ENCODE data around the gene PSEN2. TPM values are rescaled to one million over a fixed set of nuclear protein-coding genes. Genes with fewer than 3 reads are reported as not detected.
"Not testable (repeated sequence)": the region's sequence is repeated elsewhere in the genome, so short reads cannot be mapped to it uniquely, and the experiment has no call there.

The PSEN2 gene
- total RNA-seq, 1 donor from 2014 or later, result 26.5 TPM

DNA sequence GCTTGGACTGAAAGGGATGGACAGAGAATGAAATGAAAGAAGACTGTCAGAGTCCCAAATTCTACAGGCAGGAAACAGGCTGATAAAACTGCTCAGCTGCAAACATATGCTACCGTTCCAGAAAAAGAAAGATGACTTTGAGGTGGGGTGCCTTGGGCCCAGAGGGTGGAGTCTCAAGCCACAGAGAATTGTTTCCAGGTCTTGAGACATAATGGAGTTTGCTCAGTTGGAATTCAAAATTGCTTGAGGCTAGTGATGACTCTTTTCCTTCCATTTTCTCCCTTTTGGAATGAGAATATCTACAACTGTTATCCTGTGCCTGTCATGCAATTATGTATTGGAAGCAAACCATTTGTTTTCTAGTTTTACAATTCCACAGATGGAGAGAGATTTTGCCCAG lies 23.6 kb upstream of the PSEN2 start:
- no peak for TF ChIP-seq CTCF (IDR thresholded peaks at IDR 0.05)
- Histone ChIP-seq H3K4me1 (no peaks in the 10 kb centered on the region), H3K9me3 (no peaks in the 10 kb centered on the region), H3K27me3 (no peaks in the 10 kb centered on the region), H3K4me3 (no peak overlapping the region), H3K36me3 (no peaks in the 10 kb centered on the region), H3K27ac (no peak overlapping the region)
- no peak for DNase-seq (ENCODE audit: low spot score in 2 of 2)
- intact Hi-C loops (cut with DNase I), result no loop called here

DNA sequence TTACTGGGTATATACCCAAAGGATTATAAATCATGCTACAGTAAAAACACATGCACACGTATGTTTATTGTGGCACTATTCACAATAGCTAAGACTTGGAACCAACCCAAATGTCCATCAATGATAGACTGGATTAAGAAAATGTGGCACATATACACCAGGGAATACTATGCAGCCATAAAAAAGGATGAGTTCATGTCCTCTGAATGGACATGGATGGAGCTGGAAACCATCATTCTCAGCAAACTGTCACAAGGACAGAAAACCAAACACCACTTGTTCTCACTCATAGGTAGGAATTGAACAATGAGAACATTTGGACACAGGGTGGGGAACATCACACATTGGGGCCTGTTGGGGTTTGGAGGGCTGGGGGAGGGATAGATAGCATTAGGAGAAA lies 15.9 kb upstream of the PSEN2 start:
- intact Hi-C loops (cut with DNase I); H3K4me3 ChIP-seq; H3K27me3 ChIP-seq; DNase-seq (ENCODE audit: low spot score in 2 of 2); H3K36me3 ChIP-seq; H3K9me3 ChIP-seq; H3K4me1 ChIP-seq; H3K27ac ChIP-seq: not testable (repeated sequence)

GRCh38 chr1:226862890-226863289 lies 7.5 kb upstream of the PSEN2 start:
- no peaks in the 10 kb centered on the region for H3K36me3 ChIP-seq
- intact Hi-C loops (cut with DNase I), result no loop called here
- no peak for TF ChIP-seq CTCF (IDR thresholded peaks at IDR 0.05)
- DNase-seq (ENCODE audit: low spot score in 2 of 2), result no peak
- no peaks in the 10 kb centered on the region for H3K27me3 ChIP-seq
- no peaks in the 10 kb centered on the region for H3K4me1 ChIP-seq
- no peak overlapping the region for H3K27ac ChIP-seq
- no peak overlapping the region for H3K4me3 ChIP-seq
- no peaks in the 10 kb centered on the region for H3K9me3 ChIP-seq

DNA sequence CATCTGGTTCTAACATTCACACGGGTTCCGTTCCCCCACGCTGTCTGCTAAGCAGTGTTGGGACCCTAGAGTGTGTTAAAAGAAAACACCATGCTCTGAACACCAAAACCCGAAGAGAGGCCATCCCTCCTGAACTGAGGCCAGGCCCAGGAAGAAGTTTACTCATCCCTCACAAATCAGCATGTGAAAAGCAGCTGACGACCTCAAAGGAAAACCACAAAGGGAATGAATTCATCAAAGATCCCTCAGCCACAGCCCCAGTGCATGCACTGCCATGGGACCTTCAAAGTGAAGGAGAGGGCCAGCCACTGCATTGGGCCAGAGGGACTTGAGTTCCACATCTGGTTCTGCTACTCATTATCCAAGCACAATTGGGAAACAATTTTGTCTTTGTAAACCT lies 7.0 kb upstream of the PSEN2 start:
- no peak for DNase-seq (ENCODE audit: low spot score in 2 of 2)
- H3K4me3 ChIP-seq, result no peak overlapping the region
- H3K27me3 ChIP-seq, result no peaks in the 10 kb centered on the region
- H3K4me1 ChIP-seq, result no peaks in the 10 kb centered on the region
- no peak overlapping the region for H3K27ac ChIP-seq
- no peak for TF ChIP-seq CTCF (IDR thresholded peaks at IDR 0.05)
- no peaks in the 10 kb centered on the region for H3K9me3 ChIP-seq
- intact Hi-C loops (cut with DNase I), result no loop called here
- no peaks in the 10 kb centered on the region for H3K36me3 ChIP-seq

- Histone ChIP-seq H3K27ac (no peak overlapping the region), H3K27me3 (no peaks in the 10 kb centered on the region), H3K9me3 (no peaks in the 10 kb centered on the region), H3K4me1 (no peaks in the 10 kb centered on the region), H3K36me3 (no peaks in the 10 kb centered on the region), H3K4me3 (no peak overlapping the region)
- intact Hi-C loops (cut with DNase I), result no loop called here
- no peak for DNase-seq (ENCODE audit: low spot score in 2 of 2)
- no peak for TF ChIP-seq CTCF (IDR thresholded peaks at IDR 0.05)
Observed at GRCh38 chr1:226864311-226864710, 6.1 kb upstream of the PSEN2 start.

DNA sequence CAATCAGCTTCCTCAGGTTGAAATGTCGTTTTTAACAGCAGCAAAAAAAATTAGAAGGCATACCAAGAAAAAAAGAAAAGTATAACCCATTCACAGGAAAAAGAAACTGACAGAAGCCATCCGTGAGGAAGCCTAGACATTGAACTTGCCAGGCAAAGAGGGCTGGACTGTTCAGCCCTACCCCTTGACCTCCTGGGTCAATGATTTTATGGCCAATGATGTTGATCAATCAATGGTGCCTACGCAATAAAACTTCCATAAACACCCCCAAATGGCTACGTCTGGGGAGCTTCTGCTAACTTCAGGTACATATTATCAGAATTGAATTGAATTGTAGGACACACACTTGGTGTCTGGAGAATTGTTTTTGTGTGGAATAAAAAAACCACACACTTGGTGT lies 4.8 kb upstream of the PSEN2 start:
- no peaks in the 10 kb centered on the region for H3K36me3 ChIP-seq
- no peak for DNase-seq (ENCODE audit: low spot score in 2 of 2)
- H3K9me3 ChIP-seq, result no peaks in the 10 kb centered on the region
- no peak for TF ChIP-seq CTCF (IDR thresholded peaks at IDR 0.05)
- no peaks in the 10 kb centered on the region for H3K27me3 ChIP-seq
- intact Hi-C loops (cut with DNase I), result no loop called here
- H3K4me3 ChIP-seq, result no peak overlapping the region
- no peaks in the 10 kb centered on the region for H3K4me1 ChIP-seq
- H3K27ac ChIP-seq, result no peak overlapping the region
